Right lobe of liver (tissue), 6 donors: ENCODE measurements around the gene DOHH. TPM values are rescaled to one million over a fixed set of nuclear protein-coding genes. Genes with fewer than 3 reads are reported as not detected.
A peak's percentile ranks its signal among the peaks of the same experiment; 100 is the strongest.

Source experiments
- ATAC-seq, 4 donors: fragments of 200-7000 bp; cut with Tn5 transposase; one replicate each; pipeline ENCODE4 v1.9.1; 2020; ENCODE audit warnings: mild to moderate bottlenecking in 4 of 4, moderate library complexity in 4 of 4
- DNase-seq, 3 donors: peaks; one replicate each; pipeline ENCODE4 v3.0.0-alpha.2; 2020
- H3K27ac ChIP-seq, 3 donors: fragments of 200-600 bp; one replicate each; pipeline ENCODE4 v1.8.0; 2022
- H3K27me3 ChIP-seq, 2 donors: fragments of 200-600 bp; one replicate each; pipeline ENCODE4 v1.8.0; 2022
- H3K36me3 ChIP-seq, 4 donors: fragments of 200-600 bp; sonication (generic) in 1 of 4; one replicate each; pipeline versions ENCODE4 v1.5.1 to v1.8.0; 2017 to 2022; ENCODE audit warnings: control low read depth in 1 of 4
- H3K4me1 ChIP-seq, 4 donors: fragments of 200-600 bp; sonication (generic) in 1 of 4; one replicate each; pipeline versions ENCODE4 v1.5.1 to v1.8.0; 2017 to 2022; ENCODE audit warnings: control low read depth in 1 of 4
- H3K4me3 ChIP-seq, 3 donors: fragments of 200-600 bp; one replicate each; pipeline ENCODE4 v1.8.0; 2022
- H3K9me3 ChIP-seq, 4 donors: fragments of 200-600 bp; sonication (generic) in 1 of 4; one replicate each; pipeline versions ENCODE4 v1.5.1 to v1.8.0; 2017 to 2022; ENCODE audit warnings: control low read depth in 1 of 4
- CTCF ChIP-seq, 4 donors: fragments of 200-600 bp in 3 of 4; fragments of 450-650 bp in 1 of 4; IDR thresholded peaks; one replicate each; pipeline versions ENCODE4 v1.5.1 to v1.8.0; 2016 to 2022; ENCODE audit warnings: antibody characterized with exemption in 4 of 4, mild to moderate bottlenecking in 2 of 4
- POLR2A ChIP-seq: fragments of 450-650 bp; IDR thresholded peaks from one replicate; pipeline ENCODE4 v1.6.1; 2017; ENCODE audit warnings: antibody characterized with exemption, mild to moderate bottlenecking
- WGBS: methylation state at CpG from one replicate; pipeline ENCODE4 v1.1.6; 2018; ENCODE audit warnings: low coverage, low lambda C conversion rate; ENCODE audit not compliant: insufficient coverage; ENCODE audit errors: missing lambda C conversion rate; 5-methylcytosine and 5-hydroxymethylcytosine counted together
- intact Hi-C, 2 donors: fragments of 100-400 bp; cut with DNase I; formaldehyde crosslinking; loops; one replicate each; pipeline versions ENCODE4 v1.11.2 to v1.14.1; 2022
- total RNA-seq, 6 experiments: library from RNA; depleted of rRNA in 2 of 6; stranded (reverse); fragments of >200 nt in 2 of 6; fragmentation: NEBNext Ultra II Directional in 3 of 6; extraction: Animal tissue kit (Norgen Biotek cat#: 25700) in 3 of 6; gene quantifications; one replicate each; pipeline versions ENCODE4 v1.1.0 to v1.2.4, GENCODE V29; 2016 to 2023
- donor health status: DM: no; HTN: yes; CAD: no.
- donor health status: DM: no; HTN: no; CAD: no.
- donor health status: DM: no; HTN: no; CAD: no.
- donor health status: DM: no; HTN: yes; CAD: no.
- donor health status: DM: no; HTN: yes; CAD: no.

The DOHH gene
- total RNA-seq, 6 experiments from 2014 or later = 3.7 to 16.7 (median 4.9) TPM

GRCh38 chr19:3482507-3483225 is 17.8 kb downstream of the DOHH start:
- ATAC-seq (no peak), DNase-seq (no peak)
- TF ChIP-seq CTCF (IDR thresholded peaks at IDR 0.05) = no peak
- no peak for TF ChIP-seq POLR2A
- Histone ChIP-seq H3K9me3 (no peaks in the 10 kb centered on the region), H3K4me3 (no peak overlapping the region), H3K27me3 (peaks cover 0 to 4% of the 10 kb centered on the region in 2 donors), H3K4me1 (peaks cover 0 to 4% (median 0%) of the 10 kb centered on the region in 4 donors), H3K36me3 (no peaks in the 10 kb centered on the region), H3K27ac (no peak overlapping the region)
- 67% methylated on average over 18 of the region's 49 CpGs for WGBS
- intact Hi-C loops = no loop called here

GRCh38 chr19:3481241-3482090 is 19.0 kb downstream of the DOHH start:
- Histone ChIP-seq H3K27me3 (peaks cover 0 to 4% of the 10 kb centered on the region in 2 donors), H3K4me3 (no peak overlapping the region), H3K9me3 (no peaks in the 10 kb centered on the region), H3K27ac (no peak overlapping the region), H3K36me3 (no peaks in the 10 kb centered on the region), H3K4me1 (peaks cover 0 to 4% (median 0%) of the 10 kb centered on the region in 4 donors)
- 64% methylated on average over 8 of the region's 38 CpGs for WGBS
- TF ChIP-seq POLR2A (no peak), CTCF (IDR thresholded peaks at IDR 0.05) (no peak)
- intact Hi-C loops = no loop called here
- no peak for ATAC-seq
- no peak for DNase-seq

- DNase-seq (peak in 1 of 3 donors; percentile 80), ATAC-seq (peak; percentile 8 to 85 (median 28))
- Histone ChIP-seq H3K4me3 (peak within 1 kb of the TSS in 1 of 3 donors; percentile 19), H3K4me1 (peaks cover 0 to 4% (median 0%) of the 10 kb centered on the region in 4 donors), H3K36me3 (no peaks in the 10 kb centered on the region), H3K9me3 (no peaks in the 10 kb centered on the region), H3K27ac (no peak within 1 kb of the TSS), H3K27me3 (peaks cover 0 to 4% of the 10 kb centered on the region in 2 donors)
- WGBS = 75% methylated on average over 4 of the region's 27 CpGs
- TF ChIP-seq POLR2A (no peak), CTCF (IDR thresholded peaks at IDR 0.05) (no peak)
- intact Hi-C loops = no loop called here
These were observed 19.9 kb downstream of the DOHH start, which contains the start of gene SMIM24 for GRCh38 chr19:3480383-3481091. Gene SMIM24 (minus strand): TSS chr19:3480525. CDS start chr19:3480463, 62 bp downstream.

GRCh38 chr19:3479834-3480215 is 20.6 kb downstream of the DOHH start:
- Histone ChIP-seq H3K4me1 (peaks cover 0 to 4% (median 0%) of the 10 kb centered on the region in 4 donors), H3K4me3 (no peak overlapping the region), H3K9me3 (no peaks in the 10 kb centered on the region), H3K27me3 (peaks cover 0 to 4% of the 10 kb centered on the region in 2 donors), H3K36me3 (no peaks in the 10 kb centered on the region), H3K27ac (no peak overlapping the region)
- DNase-seq (no peak), ATAC-seq (peak in 1 of 4 donors; percentile 10)
- intact Hi-C loops = loop anchor here (5.0 kb wide), 1 partner anchor 158 kb away; no protein-coding TSS in a partner anchor
- WGBS = 25% methylated on average over 6 of the region's 9 CpGs
- no peak for TF ChIP-seq POLR2A
